Endometrial microvascular endothelial cells (primary cell): ENCODE data around the gene TEDC1. TPM values are rescaled to one million over a fixed set of nuclear protein-coding genes. Genes with fewer than 3 reads are reported as not detected.
"Not testable (repeated sequence)": the region's sequence is repeated elsewhere in the genome, so short reads cannot be mapped to it uniquely, and the experiment has no call there.

Source experiments
- in situ Hi-C: cut with HindIII; loops from 2 replicates; pipeline ENCODE4 v1.10.0; 2017; ENCODE audit warnings: low sequenced_read_pairs, low pct_unique_long_range_greater_than_20kb; ENCODE audit errors: inconsistent ontology term
- total RNA-seq: library from RNA; depleted of rRNA; stranded (reverse); fragments of >200 nt; gene quantifications from one replicate; pipeline ENCODE4 v1.2.3, GENCODE V29; 2015; ENCODE audit errors: inconsistent ontology term

The TEDC1 gene
- total RNA-seq, 1 donor from 2014 or later, result 24.6 TPM

DNA sequence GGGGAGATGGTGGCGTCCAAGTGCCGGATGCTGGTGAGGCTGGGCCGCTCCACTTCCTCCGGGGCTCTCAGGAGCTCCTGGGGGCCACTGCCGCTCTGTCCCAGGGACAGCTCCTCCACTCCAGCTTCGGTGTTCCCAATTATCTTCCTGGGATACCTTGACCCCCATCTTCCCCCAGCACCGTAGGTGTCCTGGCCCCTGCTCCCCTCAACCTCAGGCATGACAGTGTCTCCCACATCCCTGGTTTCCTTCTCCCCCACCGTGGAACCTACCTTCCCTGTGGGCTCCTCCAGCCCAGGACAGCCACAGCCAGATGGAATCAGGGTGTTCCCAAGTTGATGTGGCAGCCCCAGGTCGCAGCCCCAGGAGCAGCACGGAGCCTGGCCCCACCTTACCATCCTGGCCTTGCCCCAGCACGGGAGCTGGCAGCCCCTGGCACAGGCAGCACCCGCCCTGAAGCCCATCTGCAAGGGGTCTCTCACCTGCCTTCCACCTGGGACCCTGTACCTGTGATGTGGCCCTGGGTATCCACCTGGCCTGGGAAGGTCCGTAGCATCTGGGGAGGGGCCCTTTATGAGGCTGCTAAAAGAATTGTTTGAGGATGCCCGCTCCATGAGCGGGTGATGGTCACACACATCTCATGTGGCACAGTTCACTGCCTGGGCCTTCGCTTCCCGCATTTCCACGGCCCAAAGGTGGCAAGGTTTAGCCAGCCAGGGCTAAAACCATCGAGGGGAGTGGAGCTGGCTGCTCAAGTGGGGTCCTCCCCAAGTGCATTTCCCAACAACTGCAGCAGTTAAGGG is 39.4 kb downstream of the TEDC1 start:
- in situ Hi-C loops, result no loop called here

DNA sequence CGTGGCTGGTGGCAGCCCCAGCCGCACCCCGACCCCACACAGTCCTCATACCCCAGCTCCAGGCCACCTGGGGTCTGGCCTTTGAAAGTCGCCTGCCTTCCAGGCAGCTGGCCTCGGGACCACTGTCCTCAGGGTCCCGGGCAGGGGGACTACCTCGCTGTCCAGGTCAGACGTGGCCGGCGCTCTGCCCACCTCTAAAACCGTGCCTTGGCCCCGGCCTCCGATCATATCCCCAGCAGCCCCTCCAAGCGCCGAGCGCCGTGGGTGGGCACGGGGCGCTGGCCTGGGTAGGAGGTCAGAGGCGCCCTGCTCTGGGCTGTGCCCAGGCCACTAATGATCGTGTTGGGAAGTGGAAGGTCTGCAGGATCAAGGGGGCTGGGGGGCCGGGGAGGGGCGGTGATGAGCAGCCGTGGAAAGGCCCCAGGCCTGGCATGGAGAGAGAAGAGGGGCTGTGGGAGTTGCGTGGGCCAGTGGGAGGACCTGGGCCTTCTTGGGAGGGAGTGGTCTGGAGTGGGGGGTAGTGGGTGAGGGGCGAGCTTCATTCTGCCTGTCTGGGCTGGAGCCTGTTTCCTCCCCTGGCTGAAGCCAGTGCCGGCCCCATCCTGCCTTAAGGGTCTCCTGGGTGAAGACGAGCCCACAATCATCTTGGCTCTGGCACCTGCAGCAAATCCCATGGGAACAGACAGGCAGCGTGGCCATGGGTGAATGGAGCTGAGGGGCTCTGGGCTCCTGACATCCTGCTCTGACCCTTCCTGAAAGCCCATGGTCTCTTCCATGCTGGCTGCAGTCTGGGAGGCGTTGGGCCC is 40.2 kb downstream of the TEDC1 start:
- in situ Hi-C loops, result no loop called here

DNA sequence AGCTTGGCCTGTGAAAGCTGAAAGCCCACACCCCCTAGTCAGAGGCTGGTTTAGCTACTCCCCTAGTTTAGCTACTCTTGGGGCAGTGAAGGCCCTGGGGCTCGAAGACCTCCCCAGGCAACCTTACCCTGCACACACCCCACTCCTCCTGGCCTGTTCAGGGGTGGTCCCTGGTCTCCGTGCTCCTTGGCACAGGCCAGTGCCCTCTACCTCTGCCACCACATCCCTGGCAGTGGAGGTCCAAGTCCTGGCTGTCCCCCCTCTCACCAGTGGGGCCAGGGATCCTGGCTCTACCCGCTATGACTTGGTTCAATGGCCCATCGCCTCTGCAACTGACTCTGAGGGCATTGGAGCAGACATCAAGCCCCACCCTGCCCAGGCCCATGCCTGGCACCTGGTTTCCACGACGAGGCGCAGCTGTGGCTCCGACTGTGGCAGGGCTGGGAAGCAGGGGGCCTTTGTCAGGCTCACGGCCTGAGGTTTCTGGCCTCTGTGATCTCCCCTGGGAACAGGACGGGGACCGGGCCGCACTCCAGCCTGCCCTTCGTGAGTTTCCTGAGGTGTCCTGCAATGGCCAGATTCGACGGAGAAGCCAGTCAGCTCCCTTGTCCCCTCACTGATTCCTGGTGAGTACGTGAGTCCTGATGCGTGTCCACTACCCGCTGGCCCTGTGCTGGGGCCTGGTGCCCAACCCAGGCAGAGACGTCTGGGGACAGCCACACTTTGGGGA is 41.0 kb downstream of the TEDC1 start:
- in situ Hi-C loops, result no loop called here

DNA sequence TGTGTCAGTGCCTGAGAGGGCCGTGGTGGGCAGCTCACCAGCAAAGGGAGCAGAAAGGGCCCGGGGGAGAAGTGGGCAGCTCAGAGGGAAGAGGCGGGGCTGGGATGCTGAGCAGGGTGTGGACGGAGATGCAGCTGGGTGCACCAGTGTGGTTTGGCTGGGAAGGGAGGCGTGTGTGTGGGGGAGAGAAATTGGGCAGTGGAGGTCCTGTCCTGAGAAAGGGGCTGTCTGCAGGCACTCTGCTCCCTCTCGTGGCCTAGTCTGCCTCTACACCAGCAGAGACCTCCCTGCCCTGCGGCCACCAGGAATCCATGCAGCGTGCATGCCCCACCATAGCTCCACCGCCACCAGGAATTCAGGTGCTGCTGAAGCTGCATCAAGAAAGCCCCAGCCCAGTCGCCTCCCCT is 41.7 kb downstream of the TEDC1 start:
- in situ Hi-C loops, result no loop called here

DNA sequence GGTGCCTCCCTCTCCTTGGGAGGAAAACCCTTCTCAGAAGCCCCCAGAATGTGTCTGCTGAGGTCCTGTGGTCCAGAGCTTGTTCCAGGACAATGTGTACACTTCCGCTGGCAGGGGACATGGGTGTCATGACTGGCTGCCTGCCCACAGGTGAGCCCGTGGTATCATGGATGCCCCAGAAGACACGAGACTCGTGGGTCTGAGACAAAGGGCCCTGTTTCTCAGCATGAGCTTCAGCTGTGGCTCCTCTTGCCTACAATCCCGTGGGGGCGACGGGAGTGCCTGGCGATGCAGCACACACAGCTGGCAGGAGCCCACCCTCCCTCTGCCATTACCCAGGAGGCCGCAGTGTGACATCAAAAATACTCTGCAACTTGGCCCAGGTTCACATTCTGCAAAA is 42.3 kb downstream of the TEDC1 start:
- in situ Hi-C loops, result no loop called here

DNA sequence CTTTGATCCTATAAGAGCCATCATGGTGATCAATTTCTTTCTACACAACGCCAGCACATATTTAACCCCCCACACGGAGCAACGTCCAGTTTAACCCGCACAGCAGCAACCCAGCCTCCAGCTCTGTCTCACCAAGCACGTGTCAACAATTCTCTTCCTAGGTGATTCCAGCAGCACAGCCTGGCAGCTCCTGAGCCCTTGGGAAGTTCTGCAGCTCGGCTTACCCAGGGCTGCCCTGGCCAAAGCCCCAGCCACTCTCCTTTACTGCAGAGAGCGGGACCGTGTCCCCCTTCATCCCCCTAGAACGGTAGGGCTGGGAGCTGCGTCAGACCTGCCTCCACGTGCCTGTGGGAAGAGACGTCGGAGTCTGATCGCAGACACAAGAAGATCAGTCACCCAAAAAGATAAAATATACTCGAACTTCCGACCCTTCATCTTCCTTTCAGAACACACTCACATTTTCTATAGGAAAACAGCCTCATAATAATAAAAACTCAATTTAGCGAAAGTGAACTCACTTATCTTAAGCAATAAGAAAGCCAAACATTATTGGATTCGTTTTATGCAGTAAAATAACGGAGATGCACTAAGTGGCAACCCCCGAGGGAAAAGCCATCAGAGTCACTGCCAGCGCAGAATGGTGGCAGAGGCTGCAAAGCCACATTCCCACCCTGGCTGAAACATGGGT is 42.9 kb downstream of the TEDC1 start:
- in situ Hi-C loops, result no loop called here

DNA sequence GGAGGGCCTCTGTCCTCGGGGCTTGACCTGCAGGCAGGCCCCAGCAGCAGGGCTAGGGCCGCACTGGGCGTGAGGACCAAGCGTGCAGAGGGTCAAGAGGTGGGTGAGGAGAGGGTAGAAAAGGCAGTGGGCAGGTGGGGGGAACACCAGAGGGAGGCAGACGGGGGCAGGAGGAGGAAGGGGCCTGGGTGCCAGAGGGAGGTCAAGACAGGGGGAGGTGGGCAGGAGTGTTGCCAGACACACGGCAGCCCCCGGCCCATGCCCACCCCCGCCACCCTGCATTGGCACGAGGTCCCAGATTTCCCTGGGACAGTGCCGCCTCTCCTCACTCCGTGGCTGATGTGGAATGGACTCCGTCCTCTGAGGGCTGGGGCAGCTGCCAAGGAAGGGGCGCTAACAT is 43.5 kb downstream of the TEDC1 start:
- in situ Hi-C loops, result no loop called here

DNA sequence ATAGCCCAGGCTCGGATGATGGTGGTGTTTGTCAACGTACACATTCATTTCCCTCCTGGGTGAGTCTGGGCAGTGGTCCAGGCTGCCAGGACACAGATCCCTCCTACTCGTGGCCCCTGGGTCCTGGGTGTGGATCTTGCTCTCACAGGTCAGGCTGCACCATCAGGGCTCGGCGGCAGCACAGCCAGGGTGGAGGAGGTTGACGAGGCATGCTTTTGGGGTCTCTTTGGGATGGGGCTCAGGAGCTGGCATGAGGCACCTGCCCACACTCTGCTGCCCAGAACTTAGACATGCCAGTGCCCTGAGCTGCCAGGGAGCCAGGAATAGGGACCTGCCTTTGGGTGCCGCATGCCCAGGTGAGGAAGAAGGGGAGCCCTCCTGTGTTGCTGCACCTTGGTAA is 45.0 kb downstream of the TEDC1 start:
- in situ Hi-C loops, result no loop called here

DNA sequence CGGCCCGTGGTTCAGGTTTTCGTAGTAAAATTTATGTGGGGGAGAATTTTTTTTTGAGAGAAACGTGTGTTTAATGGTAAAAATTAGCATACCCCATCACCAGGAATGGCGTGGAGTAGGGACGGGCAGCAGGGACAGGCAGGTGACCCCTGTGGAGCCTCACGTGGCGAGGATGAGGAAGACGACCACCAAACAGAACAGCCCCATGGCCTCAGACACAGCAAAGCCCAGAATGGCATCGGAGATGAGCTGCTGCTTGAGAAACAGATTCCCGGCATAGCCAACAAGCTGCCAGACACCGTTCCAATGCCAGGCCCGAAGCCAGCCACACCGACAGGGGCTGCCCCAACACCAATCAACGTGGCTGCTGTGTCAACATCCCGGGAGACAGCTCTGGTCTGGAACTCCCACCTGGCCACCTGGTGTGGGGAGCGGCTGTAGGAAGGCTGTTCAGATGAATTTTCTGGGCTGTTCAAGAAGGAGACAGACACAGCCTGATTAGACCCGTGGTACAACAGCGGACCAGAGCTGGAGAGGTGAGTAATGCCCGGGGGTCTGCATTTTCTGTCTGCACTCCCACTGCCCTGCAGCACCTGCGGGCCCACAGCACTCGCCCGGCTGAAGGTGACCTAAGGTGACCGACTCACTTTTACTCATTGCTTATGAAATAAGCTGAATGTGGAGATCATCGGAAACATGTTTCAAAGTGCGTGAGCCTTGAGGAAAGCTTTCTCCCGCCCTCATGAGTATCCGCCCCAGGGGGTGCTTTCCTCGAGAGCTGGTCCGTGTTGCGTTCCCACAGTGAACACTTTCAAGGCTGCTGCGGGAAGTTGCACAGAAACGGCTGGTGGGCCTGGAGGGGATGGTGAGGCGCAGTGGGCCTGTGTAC is 45.9 kb downstream of the TEDC1 start:
- in situ Hi-C loops, result no loop called here

DNA sequence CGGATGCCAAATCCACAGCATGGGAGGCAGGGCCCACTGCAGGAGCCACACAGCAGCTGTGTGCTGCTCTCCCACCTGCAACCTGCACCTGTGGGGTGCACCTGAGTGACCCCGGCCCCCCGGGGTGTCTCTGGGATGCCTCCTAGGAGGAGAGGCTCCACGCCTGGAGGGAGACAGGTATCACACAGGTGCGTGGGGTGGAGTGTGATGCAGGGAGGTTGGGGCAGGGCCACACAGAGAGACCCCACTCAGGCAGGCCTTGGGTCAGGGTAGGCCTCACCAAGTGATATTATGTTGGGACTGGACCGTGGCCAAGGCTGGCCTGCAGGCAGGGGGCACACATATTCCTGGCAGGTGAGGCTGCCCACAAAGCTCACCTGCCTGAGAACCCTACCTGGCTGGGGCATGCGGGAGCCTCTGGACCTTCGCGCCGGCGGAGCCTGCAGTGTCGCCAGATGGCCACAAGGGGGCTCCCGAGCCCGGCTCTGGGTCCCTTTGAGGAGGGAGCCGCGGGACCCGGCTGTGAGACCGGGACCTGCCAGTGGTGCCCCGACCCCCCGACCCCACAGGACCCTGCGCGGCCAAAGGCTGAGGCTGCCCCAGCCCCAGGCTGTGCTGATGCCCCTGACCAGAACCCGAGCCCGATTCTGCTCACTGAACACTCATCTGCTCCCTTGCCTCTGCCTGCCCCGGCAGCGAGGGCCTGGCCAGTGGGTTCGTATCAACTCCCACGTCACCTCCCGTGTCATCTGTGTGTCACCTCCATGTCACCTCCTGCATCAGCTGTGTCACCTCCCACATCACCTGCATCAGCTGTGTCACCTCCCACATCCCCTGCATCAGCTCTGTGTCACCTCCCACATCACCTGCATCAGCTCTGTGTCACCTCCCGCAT is 46.8 kb downstream of the TEDC1 start:
- in situ Hi-C loops, result no loop called here

DNA sequence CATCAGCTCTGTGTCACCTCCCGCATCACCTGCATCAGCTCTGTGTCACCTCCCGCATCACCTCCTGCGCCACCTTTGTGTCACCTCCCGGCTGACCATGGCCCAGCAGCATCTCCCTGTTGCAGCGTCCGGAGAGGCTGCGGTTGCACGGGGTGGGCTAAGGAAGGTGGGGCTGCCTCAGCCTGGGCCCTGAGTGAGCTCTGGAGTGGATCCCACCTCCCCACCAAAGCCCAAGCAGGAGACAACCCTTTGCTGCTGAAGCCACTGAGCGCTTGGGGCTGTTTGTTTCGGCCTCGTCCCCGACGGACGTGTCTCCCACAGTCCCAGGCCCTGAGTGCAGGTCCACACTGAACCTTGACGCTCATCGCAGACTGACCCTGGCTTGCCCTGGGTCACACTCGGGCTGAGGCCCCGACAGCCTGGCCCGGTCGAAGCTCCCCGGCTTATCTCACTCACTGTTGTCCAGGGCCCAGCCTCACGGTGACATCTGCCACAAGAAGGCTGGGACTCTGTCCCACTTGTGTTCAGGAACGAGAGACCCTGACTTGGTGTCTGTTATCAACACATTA is 47.5 kb downstream of the TEDC1 start:
- in situ Hi-C loops, result no loop called here

DNA sequence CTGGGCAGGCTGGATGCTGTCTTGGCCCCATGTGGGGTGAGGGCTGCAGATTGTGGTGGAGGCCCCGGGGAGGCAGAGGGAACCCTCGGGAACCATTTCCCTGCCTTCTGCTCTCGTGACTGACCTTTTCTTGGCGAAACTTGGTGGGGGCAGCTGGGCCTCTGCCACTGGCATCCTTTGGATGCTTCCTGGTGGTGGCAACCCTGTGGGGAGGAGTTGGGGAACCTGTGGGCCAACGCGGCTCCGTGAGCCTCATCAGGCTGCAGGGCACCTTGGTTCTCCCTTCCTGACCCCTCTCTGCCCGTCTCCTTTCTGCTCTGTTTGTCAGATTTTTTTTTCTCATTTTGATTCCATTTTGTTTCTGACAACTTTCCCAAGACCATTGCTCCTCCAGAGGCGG is 49.8 kb downstream of the TEDC1 start:
- in situ Hi-C loops, result no loop called here

DNA sequence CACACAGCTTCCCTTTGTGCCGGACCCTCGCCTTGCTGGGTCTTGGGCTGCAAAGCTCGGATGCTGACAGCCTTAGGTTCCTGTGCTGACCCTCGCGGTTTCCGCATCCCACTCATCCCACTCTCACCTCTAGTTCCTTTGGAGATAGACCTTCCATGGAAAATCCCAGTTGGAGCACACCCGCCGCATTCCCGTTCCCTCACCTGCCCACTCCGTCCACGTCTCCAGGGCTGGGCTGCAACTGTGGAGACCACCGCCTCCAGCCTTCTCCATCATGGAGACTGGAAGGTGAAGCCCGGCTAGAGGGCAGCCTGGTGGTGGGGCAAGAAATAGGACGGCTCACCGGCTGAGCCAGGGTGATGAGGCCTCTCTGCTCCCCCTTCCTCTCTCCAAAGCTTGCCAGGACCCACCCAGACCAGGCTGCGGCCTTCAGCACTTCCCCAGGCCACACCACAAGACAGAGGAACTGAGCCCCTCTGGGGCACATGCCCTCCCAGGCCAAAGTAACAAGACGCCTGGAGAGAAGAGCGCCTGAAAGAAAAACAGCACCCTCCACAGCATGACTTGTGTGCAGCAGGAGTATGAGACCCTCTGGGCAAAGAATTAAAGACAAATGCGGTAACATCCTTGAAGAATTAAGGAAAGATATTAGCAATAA is 50.3 kb downstream of the TEDC1 start:
- in situ Hi-C loops, result no loop called here

DNA sequence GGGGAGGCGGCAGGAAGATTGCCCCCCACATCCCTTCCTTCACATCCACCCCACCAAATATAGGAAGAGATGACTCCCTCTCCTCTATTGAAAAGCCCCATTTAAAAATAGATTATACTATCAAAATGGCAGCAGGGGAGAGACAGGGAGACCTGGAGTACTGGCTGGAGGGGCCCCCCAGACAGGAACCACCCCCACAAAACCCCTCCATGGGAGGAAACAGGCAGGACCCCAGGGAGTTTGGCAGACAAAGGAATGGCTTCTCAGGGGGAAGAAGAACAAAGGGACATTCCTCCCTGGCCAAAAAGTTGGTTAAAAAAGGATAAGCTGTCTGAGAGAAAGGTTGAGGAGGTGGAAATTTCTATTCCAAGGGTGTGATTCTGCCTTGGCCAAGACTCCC is 54.6 kb downstream of the TEDC1 start:
- in situ Hi-C loops, result not testable (repeated sequence)

DNA sequence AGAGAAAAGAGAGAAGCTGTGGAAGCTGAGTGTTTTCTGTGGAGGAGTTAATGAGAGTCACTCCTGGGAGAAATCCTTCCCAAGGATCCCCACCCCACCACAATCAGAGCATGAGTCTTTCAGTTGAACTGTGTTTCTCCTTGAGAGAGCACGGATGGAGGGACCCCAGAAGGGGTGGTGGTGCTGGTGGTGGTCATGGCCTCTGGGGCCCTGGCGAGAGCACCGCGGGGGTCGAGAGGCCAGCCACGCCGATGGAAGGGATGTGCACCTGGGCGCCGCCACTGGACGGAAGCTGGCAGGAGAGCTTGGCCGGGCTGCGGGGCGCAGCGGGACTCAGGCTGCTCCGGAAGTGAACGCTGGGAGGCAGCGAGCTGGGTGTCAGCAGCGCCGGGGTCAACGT is 55.4 kb downstream of the TEDC1 start:
- in situ Hi-C loops, result not testable (repeated sequence)

DNA sequence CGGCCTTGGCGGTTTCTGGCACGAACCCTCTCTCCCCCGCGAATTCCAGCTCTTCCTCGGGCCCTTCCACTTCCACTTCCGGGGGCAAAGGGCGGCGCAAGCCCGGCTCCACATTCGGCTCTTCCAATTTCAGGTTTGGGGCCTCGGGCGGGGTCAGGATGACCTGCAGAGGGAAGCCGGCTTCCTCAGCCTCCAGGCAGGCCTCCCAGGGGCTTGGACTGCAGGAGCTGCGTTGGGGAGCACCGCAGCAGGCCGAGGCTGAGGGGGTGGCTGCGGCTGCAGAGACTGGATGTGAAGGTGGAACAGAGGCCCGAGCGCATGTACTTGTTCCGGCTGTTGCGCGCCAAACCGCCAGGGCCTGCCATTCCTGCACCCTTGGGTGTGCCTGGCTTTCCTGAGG is 56.0 kb downstream of the TEDC1 start:
- in situ Hi-C loops, result not testable (repeated sequence)
